Nephron progenitor cell (in vitro differentiated cells): ENCODE data around the gene PSME3.
"Not testable (repeated sequence)": the region's sequence is repeated elsewhere in the genome, so short reads cannot be mapped to it uniquely, and the experiment has no call there.

ENCODE experiments used
- DNase-seq: peaks from one replicate; pipeline ENCODE4 v3.0.0; 2021
- H3K27ac Mint-ChIP-seq: 2 replicates; pipeline ENCODE4 v1.8.0; 2021; ENCODE audit warnings: mild to moderate bottlenecking, moderate library complexity, mixed read lengths
- H3K27me3 Mint-ChIP-seq: 2 replicates; pipeline ENCODE4 v1.8.0; 2021; ENCODE audit warnings: mild to moderate bottlenecking, low read depth, mixed read lengths; ENCODE audit not compliant: poor library complexity
- H3K36me3 Mint-ChIP-seq: 2 replicates; pipeline ENCODE4 v1.8.0; 2021; ENCODE audit warnings: low read depth, mixed read lengths
- H3K4me1 Mint-ChIP-seq: 2 replicates; pipeline ENCODE4 v1.8.0; 2021; ENCODE audit warnings: mixed read lengths
- H3K4me3 Mint-ChIP-seq: 2 replicates; pipeline ENCODE4 v1.8.0; 2021; ENCODE audit warnings: mild to moderate bottlenecking, moderate library complexity, mixed read lengths
- H3K9me3 Mint-ChIP-seq: 2 replicates; pipeline ENCODE4 v1.8.0; 2021; ENCODE audit warnings: mild to moderate bottlenecking, moderate library complexity, mixed read lengths
- CTCF ChIP-seq: fragments of 200-600 bp; sonication (generic); IDR thresholded peaks from 2 replicates; pipeline ENCODE4 v1.5.0; 2021; ENCODE audit warnings: antibody characterized with exemption

Gene PSME3

DNA sequence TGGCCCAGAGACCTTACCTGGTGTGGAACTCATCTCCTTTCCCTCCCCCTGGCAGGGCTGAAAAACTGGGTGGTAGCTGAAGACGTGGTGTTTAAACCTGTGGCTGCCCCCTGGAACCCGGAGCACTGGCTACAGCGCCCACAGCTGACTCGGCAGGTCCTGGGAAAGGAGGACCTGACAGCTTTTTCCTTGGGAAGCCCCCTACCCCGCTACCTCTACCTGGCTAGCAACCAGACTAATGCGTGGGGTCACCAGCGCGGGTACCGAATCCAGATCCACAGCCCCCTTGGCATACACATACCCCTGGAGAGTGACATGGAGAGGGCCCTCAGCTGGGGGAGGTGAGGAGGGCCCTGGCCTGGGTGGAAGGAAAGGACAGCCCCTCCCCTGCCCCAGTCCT is 15.8 kb downstream of the PSME3 start:
- H3K27ac Mint-ChIP-seq = no peak overlapping the region
- TF ChIP-seq CTCF = no peak
- no peak for DNase-seq
- H3K4me3 Mint-ChIP-seq = no peak overlapping the region
- H3K4me1 Mint-ChIP-seq = peaks cover 22% of the 10 kb centered on the region
- H3K36me3 Mint-ChIP-seq = no peaks in the 10 kb centered on the region
- no peaks in the 10 kb centered on the region for H3K9me3 Mint-ChIP-seq
- H3K27me3 Mint-ChIP-seq = peaks cover 5% of the 10 kb centered on the region

DNA sequence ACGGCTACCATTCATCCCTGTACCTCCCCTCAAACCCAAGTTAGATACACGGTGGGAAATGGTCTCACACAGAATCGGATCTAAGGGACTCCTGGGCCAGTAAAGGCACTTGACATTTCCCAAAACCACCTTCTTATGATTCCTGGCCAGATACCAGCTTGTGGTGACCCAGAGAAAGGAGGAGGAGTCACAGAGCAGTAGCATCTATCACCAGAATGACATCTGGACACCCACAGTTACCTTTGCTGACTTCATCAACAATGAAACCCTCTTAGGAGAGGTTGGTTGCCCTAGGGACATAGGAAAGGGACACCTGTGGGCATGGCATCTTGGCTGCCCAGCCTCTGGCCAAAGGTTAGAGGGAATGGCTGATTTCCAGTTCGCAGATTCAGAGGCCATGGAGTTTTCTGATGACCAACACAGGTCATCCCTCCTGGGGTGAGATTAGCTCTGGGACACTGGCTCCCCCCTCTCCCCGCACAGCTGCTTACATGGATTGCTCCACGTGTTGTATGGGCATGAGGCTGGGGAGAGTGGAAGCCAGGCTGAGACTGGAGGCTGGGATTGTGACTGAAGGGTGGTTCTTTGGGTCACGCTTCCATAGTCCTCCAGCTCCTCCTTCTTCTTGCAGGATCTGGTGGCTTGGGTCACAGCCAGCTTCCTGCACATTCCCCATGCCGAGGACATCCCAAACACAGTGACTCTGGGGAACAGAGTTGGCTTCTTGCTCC is 16.4 kb downstream of the PSME3 start:
- no peak for DNase-seq
- Mint-ChIP-seq H3K9me3 (no peaks in the 10 kb centered on the region), H3K27ac (no peak overlapping the region), H3K4me1 (peaks cover 22% of the 10 kb centered on the region), H3K27me3 (peaks cover 5% of the 10 kb centered on the region), H3K36me3 (no peaks in the 10 kb centered on the region), H3K4me3 (no peak overlapping the region)
- no peak for TF ChIP-seq CTCF

- Mint-ChIP-seq H3K4me3 (no peak within 1 kb of the TSS), H3K4me1 (peaks cover 22% of the 10 kb centered on the region), H3K36me3 (no peaks in the 10 kb centered on the region), H3K9me3 (no peaks in the 10 kb centered on the region), H3K27me3 (peaks cover 5% of the 10 kb centered on the region), H3K27ac (no peak within 1 kb of the TSS)
- peak; percentile 14 for DNase-seq
- no peak for TF ChIP-seq CTCF
Measured at GRCh38 chr17:42850954-42851353, 17.8 kb downstream of the PSME3 start, which contains the start of gene AOC3. Gene AOC3, plus strand, starts transcription at chr17:42851199. Its CDS starts 145 bp downstream, at chr17:42851344.

DNA sequence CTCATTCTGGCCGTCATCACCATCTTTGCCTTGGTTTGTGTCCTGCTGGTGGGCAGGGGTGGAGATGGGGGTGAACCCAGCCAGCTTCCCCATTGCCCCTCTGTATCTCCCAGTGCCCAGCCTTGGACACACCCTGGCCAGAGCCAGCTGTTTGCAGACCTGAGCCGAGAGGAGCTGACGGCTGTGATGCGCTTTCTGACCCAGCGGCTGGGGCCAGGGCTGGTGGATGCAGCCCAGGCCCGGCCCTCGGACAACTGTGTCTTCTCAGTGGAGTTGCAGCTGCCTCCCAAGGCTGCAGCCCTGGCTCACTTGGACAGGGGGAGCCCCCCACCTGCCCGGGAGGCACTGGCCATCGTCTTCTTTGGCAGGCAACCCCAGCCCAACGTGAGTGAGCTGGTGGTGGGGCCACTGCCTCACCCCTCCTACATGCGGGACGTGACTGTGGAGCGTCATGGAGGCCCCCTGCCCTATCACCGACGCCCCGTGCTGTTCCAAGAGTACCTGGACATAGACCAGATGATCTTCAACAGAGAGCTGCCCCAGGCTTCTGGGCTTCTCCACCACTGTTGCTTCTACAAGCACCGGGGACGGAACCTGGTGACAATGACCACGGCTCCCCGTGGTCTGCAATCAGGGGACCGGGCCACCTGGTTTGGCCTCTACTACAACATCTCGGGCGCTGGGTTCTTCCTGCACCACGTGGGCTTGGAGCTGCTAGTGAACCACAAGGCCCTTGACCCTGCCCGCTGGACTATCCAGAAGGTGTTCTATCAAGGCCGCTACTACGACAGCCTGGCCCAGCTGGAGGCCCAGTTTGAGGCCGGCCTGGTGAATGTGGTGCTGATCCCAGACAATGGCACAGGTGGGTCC is 18.4 kb downstream of the PSME3 start:
- not testable (repeated sequence) for H3K4me3 Mint-ChIP-seq, H3K36me3 Mint-ChIP-seq, H3K9me3 Mint-ChIP-seq, H3K27ac Mint-ChIP-seq, H3K27me3 Mint-ChIP-seq, DNase-seq
- H3K4me1 Mint-ChIP-seq = peaks cover 22% of the 10 kb centered on the region

DNA sequence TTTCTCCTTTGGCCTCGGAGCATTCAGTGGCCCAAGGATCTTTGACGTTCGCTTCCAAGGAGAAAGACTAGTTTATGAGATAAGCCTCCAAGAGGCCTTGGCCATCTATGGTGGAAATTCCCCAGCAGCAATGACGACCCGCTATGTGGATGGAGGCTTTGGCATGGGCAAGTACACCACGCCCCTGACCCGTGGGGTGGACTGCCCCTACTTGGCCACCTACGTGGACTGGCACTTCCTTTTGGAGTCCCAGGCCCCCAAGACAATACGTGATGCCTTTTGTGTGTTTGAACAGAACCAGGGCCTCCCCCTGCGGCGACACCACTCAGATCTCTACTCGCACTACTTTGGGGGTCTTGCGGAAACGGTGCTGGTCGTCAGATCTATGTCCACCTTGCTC is 19.2 kb downstream of the PSME3 start:
- no peaks in the 10 kb centered on the region for H3K36me3 Mint-ChIP-seq
- H3K27ac Mint-ChIP-seq = no peak overlapping the region
- H3K4me3 Mint-ChIP-seq = no peak overlapping the region
- no peak for TF ChIP-seq CTCF
- DNase-seq = no peak
- H3K27me3 Mint-ChIP-seq = peaks cover 5% of the 10 kb centered on the region
- H3K9me3 Mint-ChIP-seq = no peaks in the 10 kb centered on the region
- peaks cover 22% of the 10 kb centered on the region for H3K4me1 Mint-ChIP-seq

GRCh38 chr17:42853004-42853403 is 19.8 kb downstream of the PSME3 start:
- H3K27ac Mint-ChIP-seq = no peak overlapping the region
- DNase-seq = no peak
- no peak for TF ChIP-seq CTCF
- no peak overlapping the region for H3K4me3 Mint-ChIP-seq
- H3K4me1 Mint-ChIP-seq = peaks cover 22% of the 10 kb centered on the region
- H3K9me3 Mint-ChIP-seq = no peaks in the 10 kb centered on the region
- H3K36me3 Mint-ChIP-seq = no peaks in the 10 kb centered on the region
- H3K27me3 Mint-ChIP-seq = peaks cover 5% of the 10 kb centered on the region
